DMS 273 treated with DMSO at 0.1 percent for 48 hours (cell line): ENCODE results near the gene SIGLEC7.
"Not testable (repeated sequence)": the region's sequence is repeated elsewhere in the genome, so short reads cannot be mapped to it uniquely, and the experiment has no call there.

Experiments used
- DNase-seq: peaks from one replicate; lab custom pipeline; 2025; lab: John Stamatoyannopoulos, UW

The SIGLEC7 gene

DNA sequence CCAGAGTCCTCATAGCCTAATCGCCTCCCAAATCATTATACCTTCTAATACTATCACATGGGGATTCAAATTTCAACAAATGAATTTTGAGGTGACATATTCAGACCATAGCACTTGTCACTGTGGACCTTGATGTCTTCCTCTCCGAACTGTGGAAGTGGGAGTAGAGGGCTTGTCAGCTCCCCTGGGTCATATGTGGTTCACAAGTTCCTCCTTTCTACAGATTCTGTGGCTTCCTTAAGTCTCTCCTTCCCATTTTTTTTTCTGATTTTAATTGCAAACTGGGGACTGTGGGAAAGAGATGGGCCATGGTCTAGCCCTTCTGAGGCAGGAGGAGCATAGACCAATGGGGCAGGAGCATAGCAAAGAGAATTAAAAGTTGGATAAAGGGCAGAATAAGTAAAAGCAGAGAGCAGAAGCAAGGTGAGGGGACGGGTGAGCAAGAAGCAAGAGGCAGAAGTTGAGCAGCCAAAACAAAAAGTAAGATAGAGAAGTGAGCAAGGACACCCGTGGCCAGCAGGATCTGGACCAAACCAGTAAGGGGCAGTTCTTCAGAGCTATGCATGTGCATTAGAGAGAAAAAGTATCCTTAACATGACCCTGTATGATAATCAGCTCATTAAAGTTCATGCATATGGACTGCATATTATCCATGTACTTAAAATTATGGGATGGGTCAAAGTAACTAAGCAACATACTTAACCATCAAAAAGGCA lies 2.6 kb upstream of the SIGLEC7 start:
- no peak for DNase-seq

DNA sequence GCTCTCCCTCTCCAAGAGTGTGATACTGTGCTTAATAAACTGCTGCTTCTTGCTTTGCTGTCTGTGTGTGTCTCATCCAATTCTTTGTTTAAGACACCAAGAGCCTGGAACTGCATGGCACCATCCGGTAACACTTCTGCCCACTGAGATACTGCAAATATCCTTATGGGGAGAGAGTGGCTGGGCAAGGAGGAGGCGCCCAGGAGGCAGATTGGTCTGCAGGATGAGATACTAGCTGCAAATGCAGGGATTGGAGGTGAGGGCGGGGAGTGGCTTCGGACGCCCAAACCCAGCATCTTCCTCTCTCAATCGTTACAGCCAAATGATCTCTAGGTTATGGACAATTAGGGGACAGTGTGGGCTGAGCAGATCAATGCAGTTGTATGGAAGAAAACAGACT lies 1.7 kb upstream of the SIGLEC7 start:
- no peak for DNase-seq

DNA sequence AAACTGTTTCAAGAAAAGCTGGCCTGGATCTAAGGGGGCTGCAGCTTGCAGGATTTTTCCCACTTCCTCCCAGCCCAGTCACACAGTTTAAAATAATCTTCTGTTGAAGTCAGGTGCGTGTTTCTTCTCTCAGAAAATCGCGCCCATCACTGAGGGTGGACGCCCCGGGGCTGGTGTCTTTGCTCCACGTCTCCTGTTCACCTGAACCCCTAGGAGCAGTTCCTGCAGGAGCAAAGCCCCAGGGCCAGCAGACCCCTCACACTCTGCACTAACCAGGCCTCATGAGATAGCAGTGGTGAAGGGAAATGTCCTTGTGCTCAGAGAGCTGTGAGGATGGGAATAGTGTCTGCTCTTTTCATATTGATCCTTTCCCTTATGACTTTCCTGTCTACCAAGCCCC lies 920 bp upstream of the SIGLEC7 start:
- no peak for DNase-seq

DNA sequence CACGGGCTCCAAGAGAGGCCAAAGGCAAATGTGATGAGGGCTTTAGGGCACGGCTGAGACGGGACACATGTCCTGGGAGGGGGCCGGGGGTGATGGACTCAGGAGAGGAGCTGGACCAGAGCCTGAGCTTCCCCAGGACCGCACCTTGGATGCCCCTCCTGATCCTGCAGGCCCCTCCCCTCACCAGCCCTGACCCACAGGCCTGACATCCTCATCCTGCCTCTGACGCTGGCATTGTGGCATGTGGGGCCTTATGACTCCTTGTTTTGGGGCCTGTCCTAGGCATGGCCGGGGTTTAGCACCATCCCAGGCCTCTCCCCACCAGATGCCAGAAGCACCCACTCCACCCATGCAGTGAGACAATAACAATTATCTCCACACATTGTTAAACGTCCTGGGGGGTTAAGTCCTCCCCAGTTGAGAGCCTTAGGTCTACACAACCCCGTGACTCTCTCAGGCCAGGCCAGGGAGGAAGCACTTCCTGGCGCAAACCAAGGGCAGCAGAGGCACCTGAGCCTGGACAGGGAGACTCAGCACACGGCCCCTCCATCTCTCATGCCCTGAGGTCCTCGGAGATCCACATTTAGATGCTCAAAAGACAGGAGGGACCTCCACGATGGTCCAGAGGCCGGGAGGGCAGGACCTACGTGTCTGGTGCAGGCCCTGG lies 841 bp downstream of the SIGLEC7 start:
- not testable (repeated sequence) for DNase-seq

DNA sequence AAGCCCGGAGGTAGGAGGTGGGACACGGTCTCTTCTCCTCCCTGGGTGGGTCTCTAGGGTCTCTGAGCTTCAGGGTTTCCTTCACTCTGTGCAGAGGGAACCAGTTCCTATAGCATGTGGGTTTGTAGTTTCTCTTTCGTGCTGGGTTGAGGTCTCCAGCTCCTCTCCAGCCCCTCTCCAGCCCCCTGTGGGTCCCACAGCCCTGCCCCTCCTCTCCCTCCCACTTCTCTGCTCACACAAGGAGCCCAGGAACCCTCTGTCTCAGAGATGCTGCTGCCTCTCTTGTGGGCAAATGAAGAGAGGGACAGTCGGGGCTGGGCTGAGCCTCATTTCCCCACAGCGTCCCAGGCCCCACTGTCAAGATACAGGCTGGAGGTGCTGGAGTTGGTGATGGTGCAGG lies 1.4 kb downstream of the SIGLEC7 start:
- no peak for DNase-seq

DNA sequence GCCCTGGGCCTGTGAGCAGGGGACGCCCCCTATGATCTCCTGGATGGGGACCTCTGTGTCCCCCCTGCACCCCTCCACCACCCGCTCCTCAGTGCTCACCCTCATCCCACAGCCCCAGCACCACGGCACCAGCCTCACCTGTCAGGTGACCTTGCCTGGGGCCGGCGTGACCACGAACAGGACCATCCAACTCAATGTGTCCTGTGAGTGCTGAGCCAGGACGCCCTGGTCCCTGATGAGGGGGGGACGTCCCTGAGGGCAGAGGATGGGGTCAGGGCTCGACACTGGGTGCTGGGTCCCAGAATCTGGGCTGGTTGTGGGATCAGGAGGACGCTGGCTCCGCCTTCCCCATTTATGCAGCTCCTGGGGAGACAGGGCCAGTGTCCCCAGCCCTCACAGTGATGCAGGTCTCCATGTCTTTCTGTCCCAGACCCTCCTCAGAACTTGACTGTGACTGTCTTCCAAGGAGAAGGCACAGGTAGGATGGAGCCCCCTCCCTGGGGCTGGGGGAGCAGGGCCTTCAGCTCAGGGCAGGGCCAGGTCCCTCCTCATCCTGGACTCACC lies 2.5 kb downstream of the SIGLEC7 start:
- no peak for DNase-seq

DNA sequence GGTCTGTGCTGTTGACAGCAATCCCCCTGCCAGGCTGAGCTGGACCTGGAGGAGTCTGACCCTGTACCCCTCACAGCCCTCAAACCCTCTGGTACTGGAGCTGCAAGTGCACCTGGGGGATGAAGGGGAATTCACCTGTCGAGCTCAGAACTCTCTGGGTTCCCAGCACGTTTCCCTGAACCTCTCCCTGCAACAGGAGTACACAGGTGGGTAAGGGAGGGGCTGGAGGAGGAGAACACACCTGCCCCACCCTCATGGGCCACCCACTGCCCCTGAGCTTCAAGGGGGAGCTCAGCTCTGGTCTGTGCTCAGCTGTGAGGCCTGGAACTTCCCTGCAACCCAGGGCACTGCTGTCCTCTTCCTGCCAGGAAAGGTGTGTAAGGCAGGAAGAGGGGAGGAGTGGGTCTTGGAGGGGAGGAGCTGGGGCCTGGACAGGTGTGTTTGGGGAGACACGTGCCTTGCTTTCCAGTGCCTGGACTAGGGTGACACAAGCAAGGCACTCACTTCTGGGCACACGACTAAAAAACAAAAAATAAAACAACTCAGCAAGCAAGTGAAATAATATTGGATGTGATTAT lies 3.9 kb downstream of the SIGLEC7 start:
- no peak for DNase-seq

DNA sequence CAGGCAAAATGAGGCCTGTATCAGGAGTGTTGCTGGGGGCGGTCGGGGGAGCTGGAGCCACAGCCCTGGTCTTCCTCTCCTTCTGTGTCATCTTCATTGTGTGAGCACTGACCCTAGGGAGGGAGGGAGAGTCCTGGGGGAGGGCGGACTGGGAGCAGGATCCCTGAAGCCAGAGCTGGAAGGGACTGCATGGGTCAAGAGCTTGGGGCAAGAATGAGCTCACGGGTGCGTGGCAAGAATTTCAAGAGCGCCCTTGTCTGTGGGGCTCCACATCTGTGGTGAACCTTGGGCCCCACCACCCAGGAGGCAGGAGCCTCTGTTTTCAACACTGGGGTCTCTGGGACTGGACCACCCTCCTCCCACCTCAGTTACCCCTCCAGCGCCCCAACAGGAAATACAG lies 4.7 kb downstream of the SIGLEC7 start:
- no peak for DNase-seq

DNA sequence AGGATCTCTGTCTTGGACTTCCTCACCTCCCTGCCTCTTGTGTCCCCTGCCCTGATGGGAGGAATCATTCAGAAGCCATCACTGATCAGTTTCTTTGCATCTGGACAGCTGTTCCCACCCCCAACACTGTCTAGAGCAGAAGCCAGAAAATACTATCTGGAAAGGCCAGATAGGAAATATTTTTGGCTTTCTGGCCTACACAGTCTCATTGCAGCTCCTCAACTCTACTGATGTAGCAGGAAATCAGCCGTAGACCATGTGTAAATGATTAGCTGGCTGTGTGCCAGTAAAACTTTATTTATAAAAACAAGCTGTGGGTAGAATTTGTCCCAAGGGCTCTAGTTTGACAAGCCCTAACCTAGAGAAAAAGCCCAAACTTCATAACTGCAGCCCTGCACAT lies 5.6 kb downstream of the SIGLEC7 start:
- DNase-seq, result no peak

DNA sequence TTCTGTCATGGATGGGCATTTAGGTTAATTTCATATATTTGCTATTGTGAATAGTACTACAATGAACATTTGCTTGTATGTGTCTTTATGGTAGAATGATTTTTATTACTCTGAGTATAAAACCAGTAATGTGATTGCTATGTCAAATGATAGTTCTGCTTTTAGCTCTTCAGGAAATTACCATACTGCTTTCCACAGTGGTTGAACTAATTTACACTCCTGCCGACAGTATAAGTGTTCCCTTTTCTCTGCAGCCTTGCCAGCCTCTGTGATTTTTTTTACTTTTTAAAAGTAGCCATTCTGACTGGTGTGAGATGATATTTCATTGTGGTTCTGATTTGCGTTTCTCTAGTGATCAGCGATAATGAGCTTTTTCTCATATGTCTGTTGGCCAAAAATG lies 6.5 kb downstream of the SIGLEC7 start:
- no peak for DNase-seq

DNA sequence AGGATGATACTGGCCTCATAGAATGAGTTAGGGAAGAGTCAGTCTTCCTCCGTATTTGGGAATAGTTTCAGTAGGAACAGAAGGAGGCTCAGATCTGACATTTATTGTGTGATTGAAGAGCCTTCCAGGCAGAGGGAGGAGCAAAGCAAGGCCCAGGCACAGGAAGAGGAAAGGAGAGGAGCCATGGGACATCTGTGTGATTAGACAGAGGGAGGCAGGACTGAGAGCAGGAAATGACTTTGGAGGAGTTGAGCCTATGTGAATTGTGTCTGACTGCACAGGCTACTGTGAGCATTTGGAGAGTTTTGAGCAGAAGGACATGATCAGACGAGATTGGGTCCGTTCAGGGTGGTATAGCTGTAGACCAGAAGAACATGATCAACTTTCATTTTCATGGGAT lies 8.5 kb downstream of the SIGLEC7 start:
- DNase-seq, result no peak

DNA sequence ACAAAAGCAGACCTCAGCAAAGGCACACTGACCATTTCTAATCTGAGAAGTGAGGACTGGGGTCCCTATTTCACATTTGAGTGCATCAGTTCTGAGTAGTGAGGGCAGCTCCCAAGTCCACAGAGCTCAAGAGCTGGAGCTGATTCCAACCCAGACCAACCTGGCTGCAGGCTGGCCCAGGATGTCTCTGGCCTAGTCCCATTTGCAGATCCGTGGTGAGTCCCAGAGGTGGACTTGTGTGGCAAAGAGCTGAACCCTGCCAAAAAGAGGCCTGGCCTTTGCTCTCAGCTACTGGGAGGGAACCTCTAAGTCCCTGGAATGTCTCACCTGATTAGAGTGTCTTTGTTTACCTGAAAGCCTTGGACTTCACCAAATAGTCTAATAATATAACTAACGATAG lies 14.6 kb downstream of the SIGLEC7 start:
- no peak for DNase-seq

DNA sequence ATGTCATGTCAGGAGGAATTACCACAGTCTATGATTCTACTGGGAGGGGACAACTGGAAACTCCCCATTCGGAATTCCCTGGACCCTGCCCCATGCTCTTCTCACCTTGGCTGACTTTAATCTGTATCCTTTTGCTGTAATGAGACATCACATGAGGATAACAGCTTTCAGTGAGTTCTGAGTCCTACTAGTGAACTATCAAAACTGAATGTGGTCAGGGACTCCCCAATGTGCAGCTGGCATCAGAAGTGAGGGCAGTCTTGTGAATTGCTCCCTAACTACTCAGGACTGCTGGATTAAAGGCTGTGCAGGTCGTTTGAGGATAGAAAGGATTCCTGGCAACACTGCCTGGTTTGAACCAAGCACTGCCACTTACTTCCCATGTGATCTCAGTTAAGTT lies 15.2 kb downstream of the SIGLEC7 start:
- DNase-seq, result no peak

DNA sequence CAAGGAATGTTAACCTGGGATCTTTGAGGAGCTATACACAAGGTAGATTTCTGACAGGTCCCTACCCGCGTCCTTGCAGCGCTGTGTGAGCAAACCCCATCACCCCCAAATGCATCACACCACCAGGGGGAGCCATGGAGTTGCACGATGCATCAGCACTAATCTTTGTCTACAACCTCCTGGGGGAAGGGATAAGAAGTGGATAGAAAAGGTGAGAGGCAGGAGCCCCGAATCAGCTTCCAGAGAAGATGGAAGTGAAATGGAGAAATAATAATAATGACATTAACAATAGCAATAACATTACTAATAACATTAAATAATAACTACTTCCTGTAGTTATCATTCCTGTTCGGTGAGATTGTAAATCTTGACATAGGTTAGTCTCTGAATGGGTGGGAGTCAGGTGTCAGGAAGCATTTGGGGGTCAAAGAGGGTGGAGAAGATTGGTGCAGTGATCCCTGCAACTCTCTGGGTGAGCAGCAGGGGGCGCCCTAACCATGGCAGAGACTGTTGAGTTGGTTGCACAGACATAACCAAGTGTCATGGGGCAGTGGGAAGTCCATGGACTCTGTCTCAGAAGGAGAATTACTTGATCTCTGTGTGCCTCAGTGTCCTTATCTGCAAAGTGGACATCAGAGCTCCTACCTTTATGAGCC lies 16.5 kb downstream of the SIGLEC7 start:
- DNase-seq, result no peak

DNA sequence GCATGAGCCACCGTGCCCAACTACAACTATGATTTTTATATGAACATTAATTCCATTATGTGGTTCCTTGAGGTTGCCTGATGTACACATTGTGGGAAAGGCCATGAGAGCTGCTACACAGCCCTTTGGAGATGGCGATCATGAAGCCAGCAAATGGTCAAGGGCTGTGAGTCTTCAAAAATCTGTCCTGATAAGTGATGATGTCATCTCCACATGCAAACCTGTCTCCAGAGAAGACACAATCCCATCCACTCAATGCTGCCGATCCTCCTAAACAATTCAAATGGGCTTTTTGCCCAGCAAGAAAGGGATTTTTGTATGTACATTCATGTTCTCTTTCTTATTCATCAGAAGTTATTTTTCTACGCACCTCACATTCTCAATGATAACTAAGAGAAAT lies 17.6 kb downstream of the SIGLEC7 start:
- DNase-seq, result no peak

DNA sequence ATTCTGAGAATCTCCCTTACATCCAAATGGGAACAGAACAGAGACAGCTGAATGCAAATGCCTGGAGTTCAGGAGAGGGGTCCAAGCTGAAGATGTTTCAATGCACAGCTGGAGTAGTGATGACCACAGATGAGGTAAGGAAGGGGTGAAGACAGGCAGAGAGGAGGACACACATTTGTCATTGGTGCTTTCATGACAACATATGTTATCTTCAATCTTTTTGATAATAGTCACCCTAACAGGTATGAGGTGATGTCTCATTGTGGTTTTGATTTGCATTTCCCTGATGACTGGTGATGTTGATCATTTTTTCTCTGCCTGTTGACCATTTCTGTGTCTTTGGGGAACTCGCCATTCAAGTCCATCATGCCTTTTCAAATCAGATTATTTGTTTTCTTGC lies 19.2 kb downstream of the SIGLEC7 start:
- DNase-seq, result no peak

DNA sequence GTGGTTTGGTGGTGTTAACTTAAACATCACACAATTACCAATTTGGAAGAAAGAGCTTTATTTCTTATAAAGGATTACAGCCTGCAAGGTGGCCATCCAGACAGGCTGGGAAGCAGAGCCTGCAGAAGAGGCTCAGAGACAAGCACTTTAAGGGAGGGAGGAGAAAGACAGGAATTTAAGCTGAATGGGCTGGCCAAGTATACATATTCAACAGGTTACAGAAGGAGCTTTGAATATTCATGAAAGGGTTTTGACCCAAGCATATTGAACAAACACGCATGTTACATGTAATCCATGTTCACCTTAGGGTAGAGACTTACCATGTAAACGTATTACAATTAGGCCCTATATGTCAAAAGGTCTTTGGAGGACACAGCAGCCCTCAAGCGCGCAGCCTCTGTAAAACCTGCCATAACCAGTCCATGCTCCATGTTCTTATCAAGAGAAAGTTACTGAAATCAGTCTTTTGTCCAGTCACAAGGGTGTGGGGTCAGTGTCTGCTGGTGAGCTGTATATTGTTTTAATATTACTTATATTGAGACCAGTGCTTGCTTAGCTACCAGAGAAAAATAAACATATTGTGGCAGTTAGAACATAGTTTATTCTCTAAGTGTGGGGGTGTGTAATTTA lies 19.9 kb downstream of the SIGLEC7 start:
- DNase-seq, result no peak

DNA sequence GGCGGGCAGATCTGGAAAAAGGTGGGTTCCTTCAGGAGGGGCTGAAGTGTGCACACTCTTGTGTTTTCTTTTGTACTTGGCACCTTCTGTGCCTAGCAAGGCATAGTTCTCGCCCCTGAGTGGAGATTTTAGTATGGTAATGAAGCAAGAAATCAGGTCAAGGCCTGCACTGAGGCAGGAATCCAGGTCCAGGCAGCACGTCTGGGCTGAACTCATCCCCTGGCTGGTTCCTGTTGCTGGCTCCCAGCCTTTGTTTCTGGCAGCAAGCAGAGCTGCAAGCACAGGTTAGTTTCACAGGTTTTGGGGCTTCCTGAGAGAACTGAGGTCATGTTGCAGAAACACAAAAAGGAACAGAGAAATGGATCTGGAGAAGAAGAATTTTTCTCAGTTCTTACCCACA lies 21.2 kb downstream of the SIGLEC7 start:
- no peak for DNase-seq

DNA sequence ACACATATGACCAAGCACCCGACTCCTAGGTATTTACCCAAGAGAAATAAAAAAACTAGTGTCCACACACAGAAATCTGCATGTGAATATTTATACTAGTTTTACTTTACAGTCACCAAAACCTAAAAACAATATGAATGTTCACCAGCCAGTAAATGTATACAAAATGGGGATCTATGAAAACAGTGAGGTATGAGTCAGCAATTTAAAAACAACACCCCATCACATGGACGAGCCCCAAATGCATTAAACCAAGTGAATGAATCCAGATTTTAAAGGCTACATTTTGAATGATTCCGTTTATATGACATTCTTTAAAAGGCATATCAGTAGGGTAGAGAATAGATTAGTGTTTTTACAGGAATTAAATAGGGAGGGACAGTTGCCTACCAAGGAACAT lies 22.1 kb downstream of the SIGLEC7 start:
- no peak for DNase-seq

DNA sequence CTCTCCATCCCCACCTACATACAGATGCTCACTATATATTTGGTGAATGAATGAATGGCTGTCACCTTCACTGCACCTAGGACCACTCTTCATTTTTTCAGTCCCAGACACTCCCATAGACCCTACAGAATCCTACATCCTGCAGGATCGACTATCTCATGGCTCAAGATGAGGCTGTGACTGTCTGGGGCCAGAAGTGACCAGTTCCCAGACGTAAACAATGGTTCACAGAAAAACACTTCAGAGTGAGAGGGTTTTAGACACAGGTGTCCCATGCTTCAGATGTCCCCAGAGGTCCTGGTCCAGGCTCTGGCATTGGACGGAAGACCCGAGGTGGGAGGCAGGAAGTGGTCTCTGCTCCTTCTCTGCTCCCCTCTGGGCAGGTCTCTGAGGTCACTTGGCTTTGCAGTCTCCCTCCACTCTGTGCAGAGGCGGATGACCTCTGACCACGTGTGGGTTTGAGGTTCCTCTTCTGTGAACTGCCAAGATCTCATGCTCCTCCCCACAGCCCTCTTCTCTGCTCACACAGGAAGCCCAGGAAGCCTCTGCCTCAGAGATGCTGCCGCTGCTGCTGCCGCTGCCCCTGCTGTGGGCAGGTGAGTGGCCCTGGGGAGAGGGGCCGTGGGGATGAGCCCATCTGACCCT lies 24.9 kb downstream of the SIGLEC7 start:
- DNase-seq, result no peak

DNA sequence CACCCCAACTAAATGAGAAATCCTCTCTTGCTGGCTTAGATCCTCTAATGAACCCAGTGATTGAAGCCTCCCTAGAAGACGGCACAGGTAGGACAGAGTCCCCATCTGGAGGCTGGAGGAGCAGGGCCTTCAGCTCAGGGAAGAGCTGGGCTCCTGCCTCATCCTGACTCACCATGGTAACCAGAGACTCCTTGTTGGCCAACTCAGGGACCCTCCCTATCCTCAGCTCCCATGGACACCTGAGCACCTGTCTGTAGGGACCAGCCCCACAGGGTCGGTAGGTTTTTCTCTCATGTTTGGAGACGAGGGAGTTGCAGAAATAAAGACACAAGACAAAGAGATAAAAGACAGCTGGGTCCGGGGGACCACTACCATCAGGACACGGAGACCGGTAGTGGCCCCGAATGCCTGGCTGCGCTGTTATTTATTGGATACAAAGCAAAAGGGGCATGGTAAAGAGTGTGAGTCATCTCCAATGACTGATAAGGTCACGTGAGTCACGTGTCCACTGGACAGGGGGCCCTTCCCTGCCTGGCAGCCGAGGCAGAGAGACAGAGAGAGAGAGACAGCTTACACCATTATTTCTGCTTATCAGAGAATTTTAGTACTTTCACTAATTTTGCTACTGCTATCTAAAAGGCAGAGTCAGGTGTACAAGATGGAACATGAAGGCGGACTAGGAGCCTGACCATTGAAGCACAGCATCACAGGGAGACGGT lies 26.6 kb downstream of the SIGLEC7 start:
- DNase-seq, result no peak
